Central memory CD8-positive, alpha-beta T cell (primary cell): ENCODE results near the gene TLN1.

Source experiments
- ATAC-seq: fragments of 150-1000 bp; cut with Tn5 transposase; replicated peaks from 2 replicates; pipeline ENCODE4 v1.10.0; 2022; ENCODE audit warnings: mild to moderate bottlenecking, moderate FRiP score, moderate number of reproducible peaks; ENCODE audit not compliant: poor library complexity, severe bottlenecking; ENCODE audit errors: extremely low read depth
- DNase-seq, 2 donors: peaks; one replicate each; pipeline ENCODE4 v3.0.0; 2021; ENCODE audit warnings: low spot score in 2 of 2
- H3K27ac Mint-ChIP-seq: one replicate; pipeline ENCODE4 v1.8.0; 2022; ENCODE audit warnings: low read depth, mild to moderate bottlenecking, moderate library complexity, mixed read lengths
- H3K27me3 Mint-ChIP-seq: one replicate; pipeline ENCODE4 v1.8.0; 2022; ENCODE audit warnings: mixed read lengths
- H3K36me3 Mint-ChIP-seq: one replicate; pipeline ENCODE4 v1.8.0; 2022; ENCODE audit warnings: mild to moderate bottlenecking, moderate library complexity, mixed read lengths; ENCODE audit not compliant: insufficient read depth
- H3K4me1 Mint-ChIP-seq: one replicate; pipeline ENCODE4 v1.8.0; 2022; ENCODE audit warnings: mixed read lengths
- H3K4me3 Mint-ChIP-seq: one replicate; pipeline ENCODE4 v1.8.0; 2022; ENCODE audit warnings: mild to moderate bottlenecking, moderate library complexity, mixed read lengths
- H3K9me3 Mint-ChIP-seq: one replicate; pipeline ENCODE4 v1.8.0; 2022; ENCODE audit warnings: mixed read lengths

Gene TLN1

GRCh38 chr9:35731415-35732184, 395 bp downstream of the TLN1 start:
- ATAC-seq = no peak
- Mint-ChIP-seq H3K27me3 (no peaks in the 10 kb centered on the region), H3K27ac (peak overlapping the region; percentile 73), H3K4me1 (peaks cover 29% of the 10 kb centered on the region), H3K4me3 (no peak overlapping the region), H3K9me3 (no peaks in the 10 kb centered on the region), H3K36me3 (peaks cover 12% of the 10 kb centered on the region)
- DNase-seq = no peak

GRCh38 chr9:35730486-35730854, 1.5 kb downstream of the TLN1 start:
- DNase-seq (no peak), ATAC-seq (no peak)
- Mint-ChIP-seq H3K4me3 (no peak overlapping the region), H3K27ac (no peak overlapping the region), H3K36me3 (peaks cover 16% of the 10 kb centered on the region), H3K27me3 (no peaks in the 10 kb centered on the region), H3K4me1 (peaks cover 23% of the 10 kb centered on the region), H3K9me3 (no peaks in the 10 kb centered on the region)

- Mint-ChIP-seq H3K36me3 (peaks cover 16% of the 10 kb centered on the region), H3K27me3 (no peaks in the 10 kb centered on the region), H3K9me3 (no peaks in the 10 kb centered on the region), H3K27ac (no peak overlapping the region), H3K4me3 (no peak overlapping the region), H3K4me1 (peaks cover 24% of the 10 kb centered on the region)
- ATAC-seq (no peak), DNase-seq (no peak)
Observed at GRCh38 chr9:35729700-35730485, 2.1 kb downstream of the TLN1 start.

GRCh38 chr9:35729101-35729500, 2.9 kb downstream of the TLN1 start:
- Mint-ChIP-seq H3K27ac (no peak overlapping the region), H3K9me3 (no peaks in the 10 kb centered on the region), H3K4me3 (no peak overlapping the region), H3K27me3 (no peaks in the 10 kb centered on the region), H3K36me3 (peaks cover 21% of the 10 kb centered on the region), H3K4me1 (peaks cover 31% of the 10 kb centered on the region)
- no peak for ATAC-seq
- DNase-seq = no peak

- no peaks in the 10 kb centered on the region for H3K27me3 Mint-ChIP-seq
- H3K36me3 Mint-ChIP-seq = peaks cover 26% of the 10 kb centered on the region
- no peak overlapping the region for H3K27ac Mint-ChIP-seq
- no peak overlapping the region for H3K4me3 Mint-ChIP-seq
- H3K4me1 Mint-ChIP-seq = peaks cover 31% of the 10 kb centered on the region
- H3K9me3 Mint-ChIP-seq = no peaks in the 10 kb centered on the region
- DNase-seq (no peak), ATAC-seq (no peak)
Observed at GRCh38 chr9:35728041-35728971, 3.7 kb downstream of the TLN1 start.

- Mint-ChIP-seq H3K4me1 (peaks cover 24% of the 10 kb centered on the region), H3K27me3 (no peaks in the 10 kb centered on the region), H3K27ac (no peak overlapping the region), H3K36me3 (peaks cover 30% of the 10 kb centered on the region), H3K4me3 (no peak overlapping the region), H3K9me3 (no peaks in the 10 kb centered on the region)
- DNase-seq (no peak), ATAC-seq (no peak)
Observed at GRCh38 chr9:35727676-35728040, 4.3 kb downstream of the TLN1 start.

DNA sequence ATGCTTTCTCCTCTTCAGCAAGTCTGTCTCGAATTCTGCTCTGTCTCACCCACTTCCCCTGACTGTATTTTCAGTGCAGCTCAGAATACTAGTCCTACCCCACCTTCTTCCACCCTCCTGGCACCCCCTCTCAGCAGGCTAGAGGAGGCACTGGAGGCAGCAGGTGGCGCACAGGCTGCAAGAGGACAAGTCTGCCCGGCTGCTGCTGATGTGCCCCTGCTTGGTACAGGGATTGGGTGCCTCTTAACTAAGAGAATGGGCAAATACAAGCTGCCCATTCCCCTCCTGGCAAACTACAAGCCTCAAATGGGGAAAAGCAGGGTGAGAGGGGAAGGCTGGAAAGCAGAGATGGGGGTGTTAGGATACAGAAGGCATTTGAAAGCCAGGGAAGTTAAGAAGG, 5.1 kb downstream of the TLN1 start:
- peaks cover 32% of the 10 kb centered on the region for H3K36me3 Mint-ChIP-seq
- no peak overlapping the region for H3K27ac Mint-ChIP-seq

DNA sequence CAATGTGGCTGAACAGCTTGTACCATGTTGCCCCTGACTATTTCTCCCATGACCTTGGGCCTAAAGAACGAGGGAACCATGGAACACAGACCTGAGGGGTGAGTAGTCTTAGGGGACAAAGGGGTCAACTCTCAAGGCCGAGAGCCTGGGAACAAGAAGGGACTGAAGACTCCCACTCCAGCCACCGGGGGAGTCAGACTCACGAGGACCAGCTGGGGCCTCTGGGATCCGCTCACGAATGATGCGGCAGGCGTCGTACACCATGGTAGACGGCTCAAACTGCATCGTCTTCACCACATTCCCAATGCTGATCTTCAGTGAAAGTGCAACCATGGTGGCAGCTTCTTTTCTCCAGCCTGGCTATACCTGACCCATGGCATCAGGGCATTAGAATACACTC, 6.6 kb downstream of the TLN1 start:
- H3K36me3 Mint-ChIP-seq = peaks cover 48% of the 10 kb centered on the region
- no peaks in the 10 kb centered on the region for H3K27me3 Mint-ChIP-seq
- H3K27ac Mint-ChIP-seq = no peak overlapping the region
- no peaks in the 10 kb centered on the region for H3K9me3 Mint-ChIP-seq
- no peak for DNase-seq
- no peak overlapping the region for H3K4me3 Mint-ChIP-seq
- H3K4me1 Mint-ChIP-seq = peaks cover 23% of the 10 kb centered on the region
- no peak for ATAC-seq

More for the DNA sequence above, 5.1 kb downstream of the TLN1 start:
- H3K27me3 Mint-ChIP-seq = no peaks in the 10 kb centered on the region
- DNase-seq (peak in 1 of 2 donors; percentile 41), ATAC-seq (peak; percentile 68)
- peaks cover 26% of the 10 kb centered on the region for H3K4me1 Mint-ChIP-seq
- no peaks in the 10 kb centered on the region for H3K9me3 Mint-ChIP-seq
- no peak overlapping the region for H3K4me3 Mint-ChIP-seq

DNA sequence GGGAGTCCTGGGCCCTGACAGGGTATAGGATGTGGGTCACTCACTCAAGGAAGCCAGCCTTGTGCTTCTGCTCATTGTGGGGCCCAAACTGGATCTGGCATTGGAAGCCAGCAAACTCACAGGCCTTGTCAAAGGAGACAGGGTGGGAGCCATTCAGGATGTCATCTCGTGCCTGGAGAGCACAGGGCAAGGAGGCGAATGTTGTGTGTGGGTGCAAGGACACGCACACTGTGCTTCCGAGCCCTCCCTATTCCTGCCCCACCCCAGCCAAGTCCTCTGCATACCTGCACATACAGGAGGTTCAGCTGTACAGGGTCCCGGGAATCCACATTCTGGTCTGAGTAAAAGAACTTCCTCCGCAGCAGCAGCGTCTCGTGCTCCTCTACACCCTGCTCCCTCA, 8.1 kb downstream of the TLN1 start:
- Mint-ChIP-seq H3K36me3 (peaks cover 61% of the 10 kb centered on the region), H3K9me3 (no peaks in the 10 kb centered on the region), H3K27me3 (no peaks in the 10 kb centered on the region), H3K4me1 (peaks cover 29% of the 10 kb centered on the region), H3K4me3 (no peak overlapping the region), H3K27ac (no peak overlapping the region)
- ATAC-seq (no peak), DNase-seq (no peak)

DNA sequence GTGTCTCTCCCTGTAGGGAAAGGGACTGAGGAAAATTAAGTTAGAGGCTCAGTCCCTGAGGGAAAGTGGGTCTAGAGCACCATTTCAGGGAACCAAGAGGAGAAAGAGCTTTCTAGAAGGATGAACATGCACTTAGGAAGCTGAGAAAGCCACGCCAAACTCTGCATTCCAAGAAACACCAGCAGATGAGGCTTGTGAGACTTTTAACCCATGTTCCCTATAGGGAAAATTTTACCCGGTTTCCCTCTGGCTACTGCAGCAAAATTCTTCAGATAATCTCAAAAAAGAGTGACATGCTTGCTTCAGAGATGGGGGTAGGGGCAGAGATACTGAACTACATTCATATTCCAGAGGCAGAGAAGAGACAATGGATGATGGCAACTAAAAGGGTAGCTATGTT, 8.6 kb downstream of the TLN1 start:
- H3K36me3 Mint-ChIP-seq = peaks cover 64% of the 10 kb centered on the region
- H3K27me3 Mint-ChIP-seq = no peaks in the 10 kb centered on the region
- peaks cover 29% of the 10 kb centered on the region for H3K4me1 Mint-ChIP-seq
- no peak overlapping the region for H3K27ac Mint-ChIP-seq
- DNase-seq (no peak), ATAC-seq (no peak)
- no peaks in the 10 kb centered on the region for H3K9me3 Mint-ChIP-seq
- H3K4me3 Mint-ChIP-seq = no peak overlapping the region

GRCh38 chr9:35719546-35719945, 12.4 kb downstream of the TLN1 start:
- H3K36me3 Mint-ChIP-seq = peaks cover 82% of the 10 kb centered on the region
- H3K27me3 Mint-ChIP-seq = no peaks in the 10 kb centered on the region
- H3K4me3 Mint-ChIP-seq = no peak overlapping the region
- H3K4me1 Mint-ChIP-seq = peaks cover 30% of the 10 kb centered on the region
- H3K27ac Mint-ChIP-seq = peak overlapping the region; percentile 57
- ATAC-seq (no peak), DNase-seq (no peak)
- H3K9me3 Mint-ChIP-seq = no peaks in the 10 kb centered on the region

DNA sequence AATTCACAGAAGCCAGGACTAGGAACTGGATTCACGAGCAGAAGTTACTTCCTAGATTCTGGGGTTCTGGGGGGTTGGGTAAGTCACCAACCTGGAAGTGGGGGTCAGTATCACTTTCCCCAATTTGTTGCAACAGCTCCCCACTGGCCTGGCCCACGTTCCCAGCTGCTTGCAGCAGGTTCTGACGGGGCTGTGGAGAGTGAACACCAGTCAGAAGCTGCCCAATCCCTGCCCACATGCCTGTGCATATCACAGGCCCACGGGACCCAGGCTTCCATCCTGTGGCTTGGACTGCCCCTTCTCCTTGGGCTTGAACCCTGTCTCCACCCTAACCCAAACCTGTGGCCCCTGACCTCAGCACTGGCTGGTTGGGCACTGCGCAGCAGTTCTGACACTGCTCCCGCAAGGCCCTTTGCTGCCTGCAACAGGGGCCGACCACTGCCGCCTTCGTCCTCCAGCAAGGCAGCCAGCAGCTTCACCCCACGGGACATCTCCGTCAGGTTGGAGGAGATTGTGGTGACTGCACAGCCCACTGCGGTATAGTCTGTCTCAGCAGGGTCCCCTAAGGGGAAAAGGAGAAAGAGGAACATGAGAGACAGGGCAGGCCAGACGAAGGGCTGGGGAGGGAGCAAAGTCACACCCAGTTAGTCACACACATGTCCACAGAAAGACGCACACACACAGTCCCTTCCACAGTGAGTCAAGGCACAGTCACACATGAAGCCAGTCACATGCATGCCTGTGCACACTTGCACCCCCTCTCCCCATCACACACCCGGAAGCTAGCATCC, 13.1 kb downstream of the TLN1 start:
- peak overlapping the region; percentile 57 for H3K27ac Mint-ChIP-seq
- H3K27me3 Mint-ChIP-seq = no peaks in the 10 kb centered on the region
- H3K36me3 Mint-ChIP-seq = peaks cover 80% of the 10 kb centered on the region
- DNase-seq (no peak), ATAC-seq (no peak)
- H3K9me3 Mint-ChIP-seq = no peaks in the 10 kb centered on the region
- peaks cover 26% of the 10 kb centered on the region for H3K4me1 Mint-ChIP-seq
- no peak overlapping the region for H3K4me3 Mint-ChIP-seq
